ENCODE measurements around the gene SULT1B1. TPM values are rescaled to one million over a fixed set of nuclear protein-coding genes. Genes with fewer than 3 reads are reported as not detected.
"Not testable (repeated sequence)": the region's sequence is repeated elsewhere in the genome, so short reads cannot be mapped to it uniquely, and the experiment has no call there.

The SULT1B1 gene
- total and polyA plus RNA-seq, 2 donors (not counting 3 experiments of a cell fraction or from before 2014, with no cell fraction given): 45.0 to 59.5 TPM

GRCh38 chr4:69773484-69773883, 13.1 kb upstream of the SULT1B1 start:
- H3K9me1 ChIP-seq (replicated peaks; ENCODE audit: control insufficient read depth, extremely low read depth, insufficient read depth, low read length): no peaks in the 10 kb centered on the region
- no peaks in the 10 kb centered on the region for H4K20me1 ChIP-seq (replicated peaks; ENCODE audit: control insufficient read depth, extremely low read depth, insufficient read depth, low read length)
- H3K27me3 ChIP-seq (ENCODE audit: control insufficient read depth in 2 of 2, insufficient read depth in 2 of 2, low read length in 2 of 2): no peaks in the 10 kb centered on the region
- CTCF ChIA-PET: interaction anchor here (0.8 to 1.3 kb wide), 3 partner anchors 11 to 50 kb away, joined by 3 to 4 read pairs (median 3); no protein-coding TSS in a partner anchor
- BruUV-seq (replicated peaks): no TSS peak
- H3K79me2 ChIP-seq (ENCODE audit: control insufficient read depth, insufficient read depth, low read length): no peaks in the 10 kb centered on the region
- DNase-seq (ENCODE audit: low read depth, low spot score) (peak; percentile 97), FAIRE-seq (peak; percentile 74)
- TF ChIP-seq POLR2AphosphoS5 (IDR thresholded peaks at IDR 0.05; ENCODE audit: insufficient read depth, low read depth, low read length) (peak; percentile 15), FOS (IDR thresholded peaks at IDR 0.05; ENCODE audit: borderline replicate concordance, insufficient read depth, low read length) (peak; percentile 31), MAX (IDR thresholded peaks at IDR 0.05; ENCODE audit: insufficient read depth, insufficient read length) (no peak), POLR2A (IDR thresholded peaks at IDR 0.05; ENCODE audit: low read depth, low read length) (no peak), JUN (IDR thresholded peaks at IDR 0.05; ENCODE audit: borderline replicate concordance, insufficient read depth, insufficient read length, low read depth) (peak; percentile 51), GATA2 (IDR thresholded peaks at IDR 0.05; ENCODE audit: insufficient read depth, insufficient read length, low read depth, low read length) (peak; percentile 84)
- no peaks in the 10 kb centered on the region for H3K36me3 ChIP-seq (ENCODE audit: control insufficient read depth in 2 of 2, extremely low read depth in 1 of 2, insufficient read depth in 2 of 2, low read length in 2 of 2)
- H3K4me2 ChIP-seq (ENCODE audit: insufficient read depth, low read length): peak overlapping the region; percentile 16
- POLR2A ChIA-PET: interaction anchor here (1.0 to 1.9 kb wide), 3 partner anchors 13 to 27 kb away, joined by 4 to 5 read pairs (median 5); partner anchors contain the start of gene SULT1B1
- H3K4me3 ChIP-seq (replicated peaks in 1 of 3; ENCODE audit: insufficient read depth in 1 of 3, low read depth in 1 of 3, low read length in 3 of 3): no peak overlapping the region
- no peaks in the 10 kb centered on the region for H3K9me3 ChIP-seq (replicated peaks; ENCODE audit: control insufficient read depth, insufficient read depth, low read length)
- intact Hi-C loops (cut with micrococcal nuclease) (loop anchor here (1.0 to 2.0 kb wide), 8 partner anchors 8 to 107 kb away; no protein-coding TSS in a partner anchor), dilution Hi-C loops (cut with MboI; ENCODE audit: extremely low pct_ligation_motif_present, low sequenced_read_pairs) (no loop called here)
- H3K27ac ChIP-seq (ENCODE audit: insufficient read depth, low read depth, low read length): peak overlapping the region; percentile 95
- H2AFZ ChIP-seq (ENCODE audit: low read depth, low read length): peak overlapping the region; percentile 91
- H3K4me1 ChIP-seq (ENCODE audit: control insufficient read depth, extremely low read depth, insufficient read depth, low read length): peaks cover 22% of the 10 kb centered on the region
- peak overlapping the region; percentile 46 for H3K9ac ChIP-seq (replicated peaks; ENCODE audit: extremely low read depth, insufficient read depth, low read length)

GRCh38 chr4:69768554-69768953, 8.1 kb upstream of the SULT1B1 start:
- BruUV-seq (replicated peaks); dilution Hi-C loops (cut with MboI; ENCODE audit: extremely low pct_ligation_motif_present, low sequenced_read_pairs); POLR2A ChIA-PET: not testable (repeated sequence)

More at GRCh38 chr4:69768554-69768953, 8.1 kb upstream of the SULT1B1 start:
- H4K20me1 ChIP-seq (replicated peaks; ENCODE audit: control insufficient read depth, extremely low read depth, insufficient read depth, low read length); H3K27ac ChIP-seq (ENCODE audit: insufficient read depth, low read depth, low read length); H3K27me3 ChIP-seq (ENCODE audit: control insufficient read depth in 2 of 2, insufficient read depth in 2 of 2, low read length in 2 of 2); DNase-seq (ENCODE audit: low read depth, low spot score); H3K9me1 ChIP-seq (replicated peaks; ENCODE audit: control insufficient read depth, extremely low read depth, insufficient read depth, low read length); H3K4me3 ChIP-seq (replicated peaks in 1 of 3; ENCODE audit: insufficient read depth in 1 of 3, low read depth in 1 of 3, low read length in 3 of 3); H3K9me3 ChIP-seq (replicated peaks; ENCODE audit: control insufficient read depth, insufficient read depth, low read length); intact Hi-C loops (cut with micrococcal nuclease); H2AFZ ChIP-seq (ENCODE audit: low read depth, low read length); H3K9ac ChIP-seq (replicated peaks; ENCODE audit: extremely low read depth, insufficient read depth, low read length); H3K79me2 ChIP-seq (ENCODE audit: control insufficient read depth, insufficient read depth, low read length); H3K4me2 ChIP-seq (ENCODE audit: insufficient read depth, low read length); H3K36me3 ChIP-seq (ENCODE audit: control insufficient read depth in 2 of 2, extremely low read depth in 1 of 2, insufficient read depth in 2 of 2, low read length in 2 of 2); FAIRE-seq: not testable (repeated sequence)
- CTCF ChIA-PET: interaction anchor here (1.5 to 2.4 kb wide), 2 partner anchors 13 to 32 kb away, joined by 3 to 6 read pairs; no protein-coding TSS in a partner anchor
- H3K4me1 ChIP-seq (ENCODE audit: control insufficient read depth, extremely low read depth, insufficient read depth, low read length): peaks cover 41% of the 10 kb centered on the region

Measured in endothelial cell of umbilical vein (primary cell).